ENCODE measurements around the gene ERICH3.

ERICH3 gene, protein sequence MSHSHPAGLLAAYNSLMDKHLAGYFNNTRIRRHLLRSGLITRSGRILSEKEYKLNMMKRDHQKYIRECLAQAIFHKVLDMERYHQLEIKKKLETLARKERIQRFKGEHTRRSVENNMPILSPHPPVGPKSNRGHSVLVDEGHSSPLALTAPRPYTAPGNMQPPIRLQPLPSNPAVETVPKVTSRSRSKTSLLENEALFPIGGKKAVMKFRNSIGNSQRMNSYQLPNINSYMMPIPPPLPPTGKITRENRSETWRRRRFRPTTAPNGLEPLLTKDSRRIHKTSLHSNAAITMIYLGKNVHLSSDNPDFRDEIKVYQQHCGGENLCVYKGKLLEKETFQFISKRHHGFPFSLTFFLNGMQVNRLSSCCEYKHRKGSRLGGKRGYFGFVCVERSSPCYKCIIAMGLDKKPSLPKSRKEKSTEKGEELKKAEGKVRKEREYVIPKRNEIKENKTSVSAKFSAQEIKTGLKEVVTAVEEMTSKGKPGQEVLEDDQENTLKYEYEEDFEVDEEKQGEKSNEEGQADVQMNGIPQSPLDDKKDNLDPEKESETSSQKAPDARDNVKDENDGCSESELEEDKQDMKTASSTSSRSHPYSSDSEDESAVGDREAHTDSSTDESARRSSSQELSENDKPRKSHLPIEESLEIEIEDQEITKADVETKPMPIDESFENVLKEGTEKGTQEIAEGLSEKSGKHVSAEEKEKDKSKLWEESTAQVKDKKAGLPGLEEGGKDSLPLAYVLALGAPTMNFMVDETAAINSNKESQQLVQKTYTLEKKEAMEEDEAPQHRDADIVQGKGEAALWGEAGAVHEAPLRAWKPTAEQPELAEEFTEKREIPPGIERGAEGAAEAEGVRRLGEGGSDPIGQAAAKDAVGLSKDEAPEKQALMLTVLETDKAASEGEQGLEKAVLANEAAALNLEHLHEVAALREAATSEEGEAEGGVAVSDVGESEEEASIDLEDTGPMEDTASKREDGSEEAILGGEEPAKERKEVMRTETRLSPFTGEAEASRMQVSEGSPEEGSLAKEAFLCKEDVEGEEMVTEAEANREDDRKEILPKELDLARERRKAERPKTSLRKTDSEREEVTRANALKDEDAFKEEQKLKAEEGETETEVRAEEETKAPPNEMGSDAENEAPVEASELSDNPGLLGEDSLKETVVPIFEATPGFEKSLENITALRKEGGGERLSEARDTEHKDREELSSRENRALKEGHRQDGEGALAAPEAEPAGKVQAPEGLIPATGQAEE (N-terminal part only)

DNA sequence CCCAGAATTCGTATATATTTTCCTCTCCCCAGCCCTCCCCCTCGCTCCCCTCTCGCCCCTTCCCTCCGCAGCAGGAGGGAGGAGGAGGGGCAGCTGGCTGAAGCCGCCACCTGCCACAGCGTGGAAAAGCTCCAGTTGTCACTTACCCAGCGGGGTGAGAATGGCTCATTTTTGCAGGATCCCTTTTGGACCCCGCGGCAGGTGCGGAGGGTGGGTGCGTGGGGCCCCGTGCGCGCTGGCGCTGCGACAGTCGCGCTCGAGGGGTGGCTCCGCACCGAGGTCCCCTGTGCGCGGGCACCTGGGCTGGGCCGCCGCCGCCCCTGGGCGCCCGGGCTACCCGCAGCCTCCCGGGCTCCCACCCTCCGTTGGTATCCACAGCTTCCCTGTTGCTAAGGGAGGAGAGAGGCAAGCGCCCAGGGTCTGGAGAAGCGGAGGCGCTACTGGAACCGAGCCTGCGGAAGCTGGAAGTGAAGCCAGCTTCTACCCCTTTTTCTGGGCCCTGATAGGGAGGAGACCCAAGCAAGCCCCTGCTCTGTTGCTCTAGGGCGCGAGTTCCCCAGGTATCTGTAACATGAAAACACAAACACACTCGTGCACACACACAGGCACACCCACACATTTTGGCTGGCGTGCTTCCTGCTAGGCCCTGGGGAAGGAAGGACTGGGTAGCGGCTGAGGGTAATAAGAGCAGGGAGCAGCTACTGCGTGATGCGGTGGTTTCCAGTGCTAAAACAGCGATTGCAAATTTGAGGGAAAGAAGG is at the start of gene ERICH3:
Gene ERICH3 (minus strand): TSS at position 442 of the 761 bp plus-strand sequence. CDS start 273 bp downstream, at position 169.
- no peak for DNase-seq (ENCODE audit: low spot score)

GRCh38 chr1:74717626-74718025 is 44.0 kb upstream of the ERICH3 start:
- no peak for DNase-seq (ENCODE audit: low spot score)

DNA sequence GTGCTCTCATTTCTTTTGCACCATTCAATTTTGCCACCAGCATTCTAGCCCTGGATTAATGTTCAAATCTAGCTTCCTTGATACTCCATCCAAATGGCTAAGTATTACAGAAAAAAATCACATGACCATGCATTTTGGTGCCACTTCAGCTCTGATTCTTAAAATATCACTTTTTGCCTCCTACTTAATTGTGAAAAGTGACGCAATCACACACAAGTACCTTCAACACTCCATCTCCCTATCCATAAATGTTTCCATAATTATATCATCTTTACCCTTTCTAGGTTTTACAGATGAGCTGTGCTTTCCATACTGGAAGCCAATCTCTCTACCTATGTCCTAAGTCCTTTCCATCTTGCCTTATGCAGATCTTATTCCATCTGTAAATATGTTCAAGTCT is 43.2 kb upstream of the ERICH3 start:
- DNase-seq (ENCODE audit: low spot score), result no peak

DNA sequence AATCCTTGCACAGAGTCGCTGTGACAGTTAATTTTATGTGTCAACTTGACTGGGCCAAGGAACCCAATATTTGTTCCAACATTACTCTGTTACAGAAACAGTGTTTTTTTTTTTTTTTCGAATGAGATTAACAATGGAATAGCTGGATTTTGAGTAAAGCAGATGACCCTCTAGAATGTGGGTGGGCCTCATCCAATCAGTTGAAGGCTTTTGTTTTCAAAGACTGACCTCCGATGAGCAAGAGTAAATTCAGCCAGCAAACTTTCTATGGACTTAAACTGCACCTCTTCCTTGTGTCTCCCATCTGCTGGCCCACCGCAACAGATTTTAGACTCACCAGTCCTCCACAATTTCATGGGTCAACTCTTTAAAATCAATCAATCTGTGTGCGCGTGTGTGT is 42.2 kb upstream of the ERICH3 start:
- no peak for DNase-seq (ENCODE audit: low spot score)

GRCh38 chr1:74715236-74715502 is 41.6 kb upstream of the ERICH3 start:
- DNase-seq (ENCODE audit: low spot score), result no peak

GRCh38 chr1:74714429-74715235 is 41.0 kb upstream of the ERICH3 start:
- no peak for DNase-seq (ENCODE audit: low spot score)

DNA sequence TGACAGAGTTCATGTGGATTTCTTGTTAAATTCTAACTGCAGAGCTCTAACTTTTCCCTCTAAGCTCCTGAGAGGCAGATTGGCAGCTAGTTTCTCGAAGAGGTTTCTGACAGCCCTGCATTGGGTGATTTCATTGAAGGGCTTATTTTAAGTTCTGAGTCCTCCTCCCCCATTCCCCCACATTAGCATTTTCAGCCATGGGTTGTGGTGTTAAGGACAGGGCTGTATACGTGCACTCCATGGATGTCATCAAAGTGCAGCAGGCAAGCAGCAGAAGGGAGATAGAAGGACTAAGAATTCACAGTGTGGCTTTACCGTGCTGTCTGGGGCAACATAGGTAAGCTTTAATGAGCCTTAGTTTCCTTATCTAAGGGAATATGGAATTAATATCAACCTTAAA is 40.3 kb upstream of the ERICH3 start:
- DNase-seq (ENCODE audit: low spot score), result no peak

GRCh38 chr1:74712881-74713280 is 39.3 kb upstream of the ERICH3 start:
- DNase-seq (ENCODE audit: low spot score), result no peak

DNA sequence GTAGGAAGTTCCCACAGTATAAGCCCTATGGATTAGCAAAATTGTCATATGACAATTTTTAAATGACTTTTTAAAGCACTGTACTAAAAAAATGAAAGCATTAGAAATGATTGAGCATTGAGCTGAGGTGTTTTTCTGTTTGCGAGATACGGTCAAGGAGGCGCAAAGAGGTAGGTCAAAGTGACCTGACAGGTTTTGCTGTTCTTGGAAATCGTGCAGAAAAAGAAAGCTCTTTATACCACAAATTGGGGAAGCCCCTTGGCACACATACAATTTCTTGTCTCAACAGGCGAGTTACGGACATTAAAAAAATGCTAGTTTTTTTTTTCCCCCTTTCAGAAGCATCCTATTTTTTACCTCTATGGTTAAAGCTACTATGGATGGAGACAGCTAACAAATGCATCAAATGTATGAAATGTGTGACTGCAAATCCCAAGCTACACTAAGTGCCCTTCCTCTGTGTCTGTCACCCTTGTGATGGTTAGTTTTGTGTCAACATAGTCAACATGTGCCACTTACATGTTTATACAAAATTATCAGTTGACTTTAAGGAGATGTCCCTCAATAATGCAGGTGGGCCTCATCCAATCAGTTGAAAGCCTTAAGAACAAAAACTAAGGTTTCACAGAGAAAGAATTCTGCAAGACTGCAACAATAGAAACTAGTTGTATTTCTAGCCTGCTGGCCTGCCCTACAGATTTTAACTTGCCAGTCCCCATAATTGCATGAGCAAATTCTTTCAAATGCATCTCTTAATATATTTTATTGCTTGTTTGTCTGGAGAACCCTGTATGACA is 30.0 kb upstream of the ERICH3 start:
- no peak for DNase-seq (ENCODE audit: low spot score)

DNA sequence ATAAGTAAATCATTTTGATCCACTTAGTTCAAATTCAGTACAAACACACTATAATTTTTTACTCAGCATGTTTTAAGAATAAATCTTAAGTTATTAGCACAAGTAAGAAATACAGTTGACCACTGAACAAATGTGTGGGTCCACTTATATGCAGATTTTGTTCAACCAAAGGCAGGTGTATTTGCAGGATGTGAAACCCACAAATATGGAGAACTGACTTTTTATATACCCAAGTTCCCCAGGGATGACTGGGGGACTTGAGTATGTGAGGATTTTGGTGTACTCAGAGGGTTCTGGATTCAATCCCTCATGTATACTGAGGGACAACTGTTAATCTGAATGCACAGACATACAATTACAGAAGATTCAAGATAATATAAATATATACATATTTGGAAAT is 25.7 kb upstream of the ERICH3 start:
- DNase-seq (ENCODE audit: low spot score), result no peak

DNA sequence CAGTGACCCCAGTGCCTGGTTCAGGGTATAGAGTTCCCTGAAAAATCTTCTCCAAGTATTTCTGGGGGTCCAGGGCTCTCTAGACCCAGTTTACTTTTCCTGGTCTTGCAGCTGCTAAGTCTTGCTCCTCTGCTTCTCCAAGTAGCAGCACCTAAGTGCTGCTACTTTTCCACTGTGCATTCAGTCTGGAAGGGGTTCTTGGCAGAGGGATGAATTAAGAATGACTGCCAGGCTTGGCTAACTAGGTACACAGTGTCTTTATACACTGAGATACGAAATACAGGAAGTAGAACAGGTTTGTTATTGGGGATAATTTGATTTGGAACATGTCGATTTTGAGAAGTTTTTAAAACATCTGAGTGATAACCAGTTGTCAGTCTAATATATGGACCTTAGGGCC is 24.2 kb upstream of the ERICH3 start:
- no peak for DNase-seq (ENCODE audit: low spot score)

DNA sequence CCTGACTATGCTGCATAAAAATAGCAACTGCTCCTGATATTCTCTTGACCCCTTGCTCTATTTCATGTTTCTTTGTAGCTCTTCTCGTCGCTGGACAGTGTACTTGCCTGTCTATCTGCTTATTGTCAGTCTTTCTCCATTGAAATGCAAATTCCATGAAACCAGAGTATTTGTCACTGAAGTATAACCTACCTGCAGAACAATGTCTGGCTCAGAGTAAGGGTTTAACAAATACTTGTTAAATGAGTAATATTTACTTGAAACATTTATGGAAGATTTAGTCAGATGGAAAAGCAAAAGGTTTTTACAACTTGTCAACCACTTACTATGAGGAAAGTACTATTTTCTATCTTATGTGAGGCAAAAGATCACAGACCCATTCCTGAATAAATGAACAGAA is 19.9 kb upstream of the ERICH3 start:
- no peak for DNase-seq (ENCODE audit: low spot score)

- DNase-seq (ENCODE audit: low spot score), result no peak
Observed at GRCh38 chr1:74690909-74691308, 17.3 kb upstream of the ERICH3 start.

GRCh38 chr1:74690364-74690696 is 16.7 kb upstream of the ERICH3 start:
- DNase-seq (ENCODE audit: low spot score), result no peak

GRCh38 chr1:74689621-74690363 is 16.2 kb upstream of the ERICH3 start:
- DNase-seq (ENCODE audit: low spot score), result peak; percentile 59

GRCh38 chr1:74686928-74687327 is 13.3 kb upstream of the ERICH3 start:
- DNase-seq (ENCODE audit: low spot score), result no peak

GRCh38 chr1:74684301-74684700 is 10.7 kb upstream of the ERICH3 start:
- DNase-seq (ENCODE audit: low spot score), result no peak

- DNase-seq (ENCODE audit: low spot score), result no peak
Observed at GRCh38 chr1:74683656-74684055, 10.1 kb upstream of the ERICH3 start.

GRCh38 chr1:74681851-74682250 is 8.3 kb upstream of the ERICH3 start:
- DNase-seq (ENCODE audit: low spot score), result no peak

DNA sequence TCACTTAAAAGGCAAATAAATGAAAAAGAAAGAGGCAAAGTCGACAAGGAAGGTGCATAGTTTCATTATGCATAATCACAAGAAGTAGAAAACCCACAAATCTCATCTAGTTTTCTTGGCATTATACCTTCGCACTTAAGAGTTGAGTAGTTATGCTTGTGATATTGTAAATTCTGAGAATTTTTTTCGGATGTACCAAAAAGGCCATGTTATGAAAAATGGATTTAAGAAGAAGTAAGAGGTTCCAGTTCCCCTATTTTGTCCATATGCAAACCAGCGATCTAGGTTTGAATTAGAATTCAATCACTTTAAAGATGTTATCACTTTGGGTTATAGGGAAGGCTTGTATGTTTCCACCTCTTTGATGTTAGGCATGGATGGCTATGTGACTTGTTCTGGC is 7.9 kb upstream of the ERICH3 start:
- DNase-seq (ENCODE audit: low spot score), result no peak

All from RKO (cell line).